NCI-H2029 (cell line): ENCODE results near the gene ADAMTS17.
"Not testable (repeated sequence)": the region's sequence is repeated elsewhere in the genome, so short reads cannot be mapped to it uniquely, and the experiment has no call there.

Experiments used
- DNase-seq: peaks from one replicate; lab custom pipeline; 2025; lab: John Stamatoyannopoulos, UW

Gene ADAMTS17

GRCh38 chr15:99993681-99994131 is 348.1 kb downstream of the ADAMTS17 start:
- DNase-seq: no peak

- DNase-seq: no peak
Observed at GRCh38 chr15:99993262-99993661, 348.5 kb downstream of the ADAMTS17 start.

- no peak for DNase-seq
Observed at GRCh38 chr15:99992611-99993231, 349.1 kb downstream of the ADAMTS17 start.

GRCh38 chr15:99989095-99989494 is 352.7 kb downstream of the ADAMTS17 start:
- DNase-seq: no peak

- no peak for DNase-seq
Observed at GRCh38 chr15:99987701-99988100, 354.1 kb downstream of the ADAMTS17 start.

GRCh38 chr15:99987119-99987506 is 354.7 kb downstream of the ADAMTS17 start:
- DNase-seq: no peak

GRCh38 chr15:99986297-99987118 is 355.3 kb downstream of the ADAMTS17 start:
- DNase-seq: no peak

GRCh38 chr15:99985878-99986277 is 355.9 kb downstream of the ADAMTS17 start:
- no peak for DNase-seq

- DNase-seq: no peak
Observed at GRCh38 chr15:99984491-99985243, 357.1 kb downstream of the ADAMTS17 start.

GRCh38 chr15:99983886-99984286 is 357.9 kb downstream of the ADAMTS17 start:
- no peak for DNase-seq

GRCh38 chr15:99983171-99983885 is 358.4 kb downstream of the ADAMTS17 start:
- DNase-seq: no peak

- no peak for DNase-seq
Observed at GRCh38 chr15:99982662-99983061, 359.1 kb downstream of the ADAMTS17 start.

GRCh38 chr15:99981839-99982658 is 359.7 kb downstream of the ADAMTS17 start:
- DNase-seq: no peak

GRCh38 chr15:99981191-99981647 is 360.6 kb downstream of the ADAMTS17 start:
- no peak for DNase-seq

GRCh38 chr15:99980752-99981151 is 361.0 kb downstream of the ADAMTS17 start:
- no peak for DNase-seq

GRCh38 chr15:99979886-99980285 is 361.9 kb downstream of the ADAMTS17 start:
- not testable (repeated sequence) for DNase-seq

- no peak for DNase-seq
Observed at GRCh38 chr15:99979371-99979770, 362.4 kb downstream of the ADAMTS17 start.

GRCh38 chr15:99978426-99978825 is 363.3 kb downstream of the ADAMTS17 start:
- no peak for DNase-seq

GRCh38 chr15:99977929-99978328 is 363.8 kb downstream of the ADAMTS17 start:
- DNase-seq: no peak

GRCh38 chr15:99976811-99977271 is 364.9 kb downstream of the ADAMTS17 start:
- no peak for DNase-seq

GRCh38 chr15:99976000-99976399 is 365.8 kb downstream of the ADAMTS17 start:
- DNase-seq: no peak
